ENCODE measurements around the gene CHD9.

GRCh38 chr16:53266156-53266555, 211.4 kb downstream of the CHD9 start:
- TF ChIP-seq CTCF (IDR thresholded peaks at IDR 0.05) (no peak), POLR2A (IDR thresholded peaks at IDR 0.05) (no peak)

Measured in thyroid gland (tissue), 4 donors.